ENCODE measurements around the gene SPIB.

DNA sequence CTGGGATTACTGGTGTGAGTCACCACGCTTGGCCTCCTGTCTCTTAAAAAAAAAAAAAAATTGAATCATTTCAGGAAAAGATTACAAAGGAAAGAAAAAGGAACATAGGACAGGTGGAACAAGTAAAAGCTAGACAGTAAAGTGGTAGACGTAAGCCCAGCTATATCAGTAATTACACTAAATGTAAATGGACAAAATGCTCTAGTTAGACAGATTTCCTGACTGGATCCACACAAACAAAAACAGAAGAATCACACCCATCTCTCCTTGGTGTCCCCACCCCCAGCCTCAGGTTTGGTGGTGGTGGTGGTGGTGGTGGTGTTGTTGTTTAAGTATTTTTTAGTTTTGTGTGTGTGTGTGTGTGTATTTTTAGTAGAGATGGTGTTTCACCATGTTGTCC, 6.3 kb upstream of the SPIB start:
- no peak for TF ChIP-seq POLR2A (IDR thresholded peaks at IDR 0.05)
- TF ChIP-seq, protein P1, sequence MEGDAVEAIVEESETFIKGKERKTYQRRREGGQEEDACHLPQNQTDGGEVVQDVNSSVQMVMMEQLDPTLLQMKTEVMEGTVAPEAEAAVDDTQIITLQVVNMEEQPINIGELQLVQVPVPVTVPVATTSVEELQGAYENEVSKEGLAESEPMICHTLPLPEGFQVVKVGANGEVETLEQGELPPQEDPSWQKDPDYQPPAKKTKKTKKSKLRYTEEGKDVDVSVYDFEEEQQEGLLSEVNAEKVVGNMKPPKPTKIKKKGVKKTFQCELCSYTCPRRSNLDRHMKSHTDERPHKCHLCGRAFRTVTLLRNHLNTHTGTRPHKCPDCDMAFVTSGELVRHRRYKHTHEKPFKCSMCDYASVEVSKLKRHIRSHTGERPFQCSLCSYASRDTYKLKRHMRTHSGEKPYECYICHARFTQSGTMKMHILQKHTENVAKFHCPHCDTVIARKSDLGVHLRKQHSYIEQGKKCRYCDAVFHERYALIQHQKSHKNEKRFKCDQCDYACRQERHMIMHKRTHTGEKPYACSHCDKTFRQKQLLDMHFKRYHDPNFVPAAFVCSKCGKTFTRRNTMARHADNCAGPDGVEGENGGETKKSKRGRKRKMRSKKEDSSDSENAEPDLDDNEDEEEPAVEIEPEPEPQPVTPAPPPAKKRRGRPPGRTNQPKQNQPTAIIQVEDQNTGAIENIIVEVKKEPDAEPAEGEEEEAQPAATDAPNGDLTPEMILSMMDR (IDR thresholded peaks at IDR 0.05) = no peak

Measured in heart left ventricle (tissue), 13 donors.